OCI-LY1 (cell line): ENCODE measurements around the gene LIPA.

Experiments used
- CTCF ChIP-seq: fragments of 200-600 bp; sonication (generic), shearing (Covaris generic); IDR thresholded peaks from 2 replicates; pipeline ENCODE4 v1.5.1; 2017; ENCODE audit warnings: mild to moderate bottlenecking, antibody characterized with exemption, low read length, moderate library complexity, mixed read lengths
- EZH2 ChIP-seq: fragments of 200-600 bp; sonication (generic), shearing (Covaris generic); IDR thresholded peaks from 2 replicates; pipeline ENCODE4 v1.8.0; 2017; ENCODE audit warnings: borderline replicate concordance, mixed run types, mild to moderate bottlenecking, antibody characterized with exemption, low read length, moderate library complexity, mixed read lengths

DNA sequence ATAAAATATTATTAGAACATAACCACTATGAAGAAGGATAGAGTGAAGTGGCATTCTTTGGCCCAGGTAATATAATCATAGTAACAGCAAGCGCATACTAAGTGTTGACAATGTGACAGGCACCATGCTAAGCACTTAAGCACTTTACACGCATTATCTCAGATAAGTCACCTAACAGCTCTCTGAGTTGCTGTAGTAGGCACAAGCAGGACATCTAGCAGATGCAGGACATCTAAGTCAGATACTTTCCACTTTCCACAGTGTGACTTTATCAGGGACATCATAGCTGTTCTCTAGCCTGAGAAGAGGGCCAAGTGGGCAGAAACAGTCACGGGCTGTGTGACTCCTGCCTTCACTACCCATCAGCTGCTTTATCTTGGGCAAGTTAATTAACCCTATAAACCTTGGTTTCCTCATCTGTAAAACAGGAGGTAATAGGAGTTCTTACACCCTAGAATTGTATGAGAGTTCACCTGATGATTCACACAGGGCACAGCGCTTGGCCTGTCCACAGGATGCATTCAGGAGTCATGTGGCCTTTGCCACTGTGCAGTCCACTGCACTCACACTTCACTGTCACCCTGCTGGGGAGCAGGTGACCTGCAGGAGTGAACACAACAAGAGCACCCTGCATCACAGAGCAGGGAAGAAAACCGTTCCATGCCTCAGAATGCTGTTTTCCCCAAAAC lies 12.5 kb downstream of the LIPA start:
- TF ChIP-seq CTCF (no peak), EZH2 (no peak)
